ENCODE measurements around the gene NTRK3. TPM values are rescaled to one million over a fixed set of nuclear protein-coding genes. Genes with fewer than 3 reads are reported as not detected.

NTRK3 gene
- total and polyA plus RNA-seq, 4 donors: 0.21 to 2.9 (median 0.32) TPM

- DNase-seq (ENCODE audit: low spot score): no peak
- Histone ChIP-seq H3K9ac (ENCODE audit: low read depth in 1 of 2, low read length in 2 of 2) (no peak overlapping the region), H3K27ac (ENCODE audit: low read depth in 1 of 2, low read length in 2 of 2) (no peak overlapping the region), H3K27me3 (ENCODE audit: control insufficient read depth in 4 of 4, insufficient read depth in 4 of 4, low read length in 3 of 4) (no peaks in the 10 kb centered on the region), H3K4me1 (ENCODE audit: control insufficient read depth in 4 of 4, insufficient read depth in 4 of 4, low read length in 3 of 4) (no peaks in the 10 kb centered on the region), H3K4me3 (ENCODE audit: low read depth in 1 of 3, low read length in 3 of 3) (no peak overlapping the region), H3K36me3 (ENCODE audit: control insufficient read depth in 4 of 4, insufficient read depth in 3 of 4, low read depth in 1 of 4, low read length in 3 of 4) (no peaks in the 10 kb centered on the region), H3K9me3 (ENCODE audit: control insufficient read depth in 4 of 4, low read length in 3 of 4) (no peaks in the 10 kb centered on the region)
- TF ChIP-seq JUND (IDR thresholded peaks at IDR 0.05): no peak
- TF ChIP-seq ATF3 (IDR thresholded peaks at IDR 0.05): no peak
- TF ChIP-seq FOXA1 (IDR thresholded peaks at IDR 0.05): no peak
- TF ChIP-seq HNF4G (IDR thresholded peaks at IDR 0.05): no peak
- no peak for TF ChIP-seq NR2F2 (IDR thresholded peaks at IDR 0.05)
- TF ChIP-seq SP1 (IDR thresholded peaks at IDR 0.05): no peak
- no peak for TF ChIP-seq YY1 (IDR thresholded peaks at IDR 0.05)
- no peak for TF ChIP-seq EGR1 (IDR thresholded peaks at IDR 0.05; ENCODE audit: low read depth in 2 of 2)
- TF ChIP-seq, protein P1, sequence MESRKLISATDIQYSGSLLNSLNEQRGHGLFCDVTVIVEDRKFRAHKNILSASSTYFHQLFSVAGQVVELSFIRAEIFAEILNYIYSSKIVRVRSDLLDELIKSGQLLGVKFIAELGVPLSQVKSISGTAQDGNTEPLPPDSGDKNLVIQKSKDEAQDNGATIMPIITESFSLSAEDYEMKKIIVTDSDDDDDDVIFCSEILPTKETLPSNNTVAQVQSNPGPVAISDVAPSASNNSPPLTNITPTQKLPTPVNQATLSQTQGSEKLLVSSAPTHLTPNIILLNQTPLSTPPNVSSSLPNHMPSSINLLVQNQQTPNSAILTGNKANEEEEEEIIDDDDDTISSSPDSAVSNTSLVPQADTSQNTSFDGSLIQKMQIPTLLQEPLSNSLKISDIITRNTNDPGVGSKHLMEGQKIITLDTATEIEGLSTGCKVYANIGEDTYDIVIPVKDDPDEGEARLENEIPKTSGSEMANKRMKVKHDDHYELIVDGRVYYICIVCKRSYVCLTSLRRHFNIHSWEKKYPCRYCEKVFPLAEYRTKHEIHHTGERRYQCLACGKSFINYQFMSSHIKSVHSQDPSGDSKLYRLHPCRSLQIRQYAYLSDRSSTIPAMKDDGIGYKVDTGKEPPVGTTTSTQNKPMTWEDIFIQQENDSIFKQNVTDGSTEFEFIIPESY (IDR thresholded peaks at IDR 0.05): no peak
- TF ChIP-seq, protein P2, sequence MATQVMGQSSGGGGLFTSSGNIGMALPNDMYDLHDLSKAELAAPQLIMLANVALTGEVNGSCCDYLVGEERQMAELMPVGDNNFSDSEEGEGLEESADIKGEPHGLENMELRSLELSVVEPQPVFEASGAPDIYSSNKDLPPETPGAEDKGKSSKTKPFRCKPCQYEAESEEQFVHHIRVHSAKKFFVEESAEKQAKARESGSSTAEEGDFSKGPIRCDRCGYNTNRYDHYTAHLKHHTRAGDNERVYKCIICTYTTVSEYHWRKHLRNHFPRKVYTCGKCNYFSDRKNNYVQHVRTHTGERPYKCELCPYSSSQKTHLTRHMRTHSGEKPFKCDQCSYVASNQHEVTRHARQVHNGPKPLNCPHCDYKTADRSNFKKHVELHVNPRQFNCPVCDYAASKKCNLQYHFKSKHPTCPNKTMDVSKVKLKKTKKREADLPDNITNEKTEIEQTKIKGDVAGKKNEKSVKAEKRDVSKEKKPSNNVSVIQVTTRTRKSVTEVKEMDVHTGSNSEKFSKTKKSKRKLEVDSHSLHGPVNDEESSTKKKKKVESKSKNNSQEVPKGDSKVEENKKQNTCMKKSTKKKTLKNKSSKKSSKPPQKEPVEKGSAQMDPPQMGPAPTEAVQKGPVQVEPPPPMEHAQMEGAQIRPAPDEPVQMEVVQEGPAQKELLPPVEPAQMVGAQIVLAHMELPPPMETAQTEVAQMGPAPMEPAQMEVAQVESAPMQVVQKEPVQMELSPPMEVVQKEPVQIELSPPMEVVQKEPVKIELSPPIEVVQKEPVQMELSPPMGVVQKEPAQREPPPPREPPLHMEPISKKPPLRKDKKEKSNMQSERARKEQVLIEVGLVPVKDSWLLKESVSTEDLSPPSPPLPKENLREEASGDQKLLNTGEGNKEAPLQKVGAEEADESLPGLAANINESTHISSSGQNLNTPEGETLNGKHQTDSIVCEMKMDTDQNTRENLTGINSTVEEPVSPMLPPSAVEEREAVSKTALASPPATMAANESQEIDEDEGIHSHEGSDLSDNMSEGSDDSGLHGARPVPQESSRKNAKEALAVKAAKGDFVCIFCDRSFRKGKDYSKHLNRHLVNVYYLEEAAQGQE (IDR thresholded peaks at IDR 0.05): no peak
- TF ChIP-seq RXRA (IDR thresholded peaks at IDR 0.05): no peak
- TF ChIP-seq FOXA2 (IDR thresholded peaks at IDR 0.05): no peak
- TF ChIP-seq, protein P3, sequence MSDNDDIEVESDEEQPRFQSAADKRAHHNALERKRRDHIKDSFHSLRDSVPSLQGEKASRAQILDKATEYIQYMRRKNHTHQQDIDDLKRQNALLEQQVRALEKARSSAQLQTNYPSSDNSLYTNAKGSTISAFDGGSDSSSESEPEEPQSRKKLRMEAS (IDR thresholded peaks at IDR 0.05): no peak
- TF ChIP-seq, protein P4, sequence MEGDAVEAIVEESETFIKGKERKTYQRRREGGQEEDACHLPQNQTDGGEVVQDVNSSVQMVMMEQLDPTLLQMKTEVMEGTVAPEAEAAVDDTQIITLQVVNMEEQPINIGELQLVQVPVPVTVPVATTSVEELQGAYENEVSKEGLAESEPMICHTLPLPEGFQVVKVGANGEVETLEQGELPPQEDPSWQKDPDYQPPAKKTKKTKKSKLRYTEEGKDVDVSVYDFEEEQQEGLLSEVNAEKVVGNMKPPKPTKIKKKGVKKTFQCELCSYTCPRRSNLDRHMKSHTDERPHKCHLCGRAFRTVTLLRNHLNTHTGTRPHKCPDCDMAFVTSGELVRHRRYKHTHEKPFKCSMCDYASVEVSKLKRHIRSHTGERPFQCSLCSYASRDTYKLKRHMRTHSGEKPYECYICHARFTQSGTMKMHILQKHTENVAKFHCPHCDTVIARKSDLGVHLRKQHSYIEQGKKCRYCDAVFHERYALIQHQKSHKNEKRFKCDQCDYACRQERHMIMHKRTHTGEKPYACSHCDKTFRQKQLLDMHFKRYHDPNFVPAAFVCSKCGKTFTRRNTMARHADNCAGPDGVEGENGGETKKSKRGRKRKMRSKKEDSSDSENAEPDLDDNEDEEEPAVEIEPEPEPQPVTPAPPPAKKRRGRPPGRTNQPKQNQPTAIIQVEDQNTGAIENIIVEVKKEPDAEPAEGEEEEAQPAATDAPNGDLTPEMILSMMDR (IDR thresholded peaks at IDR 0.05; ENCODE audit: low read depth, low read length, missing input control): no peak
- no peak for TF ChIP-seq GABPA (IDR thresholded peaks at IDR 0.05 in 1 of 2, conservative IDR thresholded peaks at IDR 0.05 in 1 of 2)
- no peak for TF ChIP-seq RAD21 (IDR thresholded peaks at IDR 0.05)
- no peak for TF ChIP-seq TAF1 (conservative IDR thresholded peaks at IDR 0.05)
- no peak for TF ChIP-seq HNF4A (conservative IDR thresholded peaks at IDR 0.05)
- 58% methylated on average over 5 of the region's 5 CpGs for WGBS
Observed at GRCh38 chr15:87965304-87965703, 291.2 kb downstream of the NTRK3 start.
